ENCODE results near the gene SYNJ2. TPM values are rescaled to one million over a fixed set of nuclear protein-coding genes. Genes with fewer than 3 reads are reported as not detected.

SYNJ2 gene
- polyA plus RNA-seq, 1 donor from 2014 or later = 0.12 TPM

DNA sequence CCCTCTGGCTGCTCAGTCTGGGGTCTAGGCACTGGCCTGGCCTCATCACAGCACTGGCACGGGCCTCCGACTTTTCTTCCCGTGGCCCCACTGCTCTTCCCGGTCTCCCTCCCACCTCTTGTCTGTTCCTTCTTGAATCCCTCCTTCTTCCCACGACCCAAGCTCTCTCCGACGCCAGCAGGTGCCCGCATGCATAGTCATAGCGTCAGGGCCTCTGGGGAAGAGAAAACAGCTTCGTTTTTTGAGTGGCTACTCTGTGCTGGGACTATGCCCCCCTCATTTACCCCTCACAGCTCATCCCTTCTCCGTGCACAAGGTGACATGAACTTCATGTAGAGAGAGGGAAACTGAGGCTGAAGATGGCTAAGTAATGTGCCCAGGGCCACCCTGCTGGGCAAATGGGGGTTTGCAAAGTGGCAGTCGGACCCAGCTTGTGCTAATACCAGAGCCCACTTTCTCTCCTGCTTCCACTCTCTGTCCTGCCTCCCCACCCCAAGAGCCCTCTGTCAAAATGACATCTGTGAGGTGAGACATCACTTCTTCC lies 59.2 kb downstream of the SYNJ2 start:
- H3K79me2 ChIP-seq (replicated peaks; ENCODE audit: insufficient read depth, low read length) = no peaks in the 10 kb centered on the region
- TF ChIP-seq POLR2AphosphoS5 (IDR thresholded peaks at IDR 0.05) (no peak), TAF1 (IDR thresholded peaks at IDR 0.05; ENCODE audit: low read depth) (no peak), RAD21 (conservative IDR thresholded peaks at IDR 0.05) (no peak), EZH2 (IDR thresholded peaks at IDR 0.05; ENCODE audit: borderline replicate concordance, insufficient read depth, low read length, poor library complexity, severe bottlenecking) (no peak), SMC3 (conservative IDR thresholded peaks at IDR 0.05; ENCODE audit: poor library complexity) (no peak)
- H3K4me3 ChIP-seq (ENCODE audit: low read length) = no peak overlapping the region
- H3K27me3 ChIP-seq (ENCODE audit: insufficient read depth, low read depth, low read length) = no peaks in the 10 kb centered on the region
- H3K9me3 ChIP-seq (ENCODE audit: low read length) = no peaks in the 10 kb centered on the region
- H3K4me2 ChIP-seq (ENCODE audit: low read length) = no peak overlapping the region
- H3K9ac ChIP-seq (ENCODE audit: low read length) = no peak overlapping the region
- H3K9me2 ChIP-seq (ENCODE audit: insufficient read depth, low read length) = no peaks in the 10 kb centered on the region
- no peak overlapping the region for H2AFZ ChIP-seq (ENCODE audit: low read depth, low read length)
- no peaks in the 10 kb centered on the region for H4K20me1 ChIP-seq (ENCODE audit: insufficient read depth)
- no peaks in the 10 kb centered on the region for H3K36me3 ChIP-seq (ENCODE audit: insufficient read depth, low read length)
- no peaks in the 10 kb centered on the region for H3F3A ChIP-seq (ENCODE audit: insufficient read depth, low read length, poor library complexity, severe bottlenecking)
- no peak overlapping the region for H3K27ac ChIP-seq (ENCODE audit: low read length)

DNA sequence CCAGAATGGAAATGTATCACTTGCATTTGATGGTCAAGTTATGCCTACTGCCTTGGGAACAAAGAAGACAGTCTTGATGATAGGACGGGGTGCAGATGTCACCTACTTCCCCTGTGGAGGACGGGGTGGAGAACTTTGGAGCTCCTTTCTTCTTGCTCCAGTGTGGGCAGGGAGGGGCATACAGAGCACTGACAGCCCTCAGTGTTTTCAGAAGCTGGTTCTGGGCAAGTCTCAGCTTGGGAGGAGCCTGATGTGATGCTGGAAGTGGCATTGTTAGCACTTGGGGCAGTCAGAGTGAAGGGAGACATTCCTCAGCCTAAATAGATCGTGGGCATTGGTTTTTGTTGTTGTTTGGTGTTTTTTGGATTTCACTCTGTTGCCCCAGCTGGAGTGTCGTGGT lies 59.7 kb downstream of the SYNJ2 start:
- TF ChIP-seq EZH2 (IDR thresholded peaks at IDR 0.05; ENCODE audit: borderline replicate concordance, insufficient read depth, low read length, poor library complexity, severe bottlenecking) = no peak
- no peak for TF ChIP-seq TAF1 (IDR thresholded peaks at IDR 0.05; ENCODE audit: low read depth)
- TF ChIP-seq MXI1 (conservative IDR thresholded peaks at IDR 0.05; ENCODE audit: poor library complexity, severe bottlenecking) = no peak
- TF ChIP-seq EP300 (conservative IDR thresholded peaks at IDR 0.05; ENCODE audit: poor library complexity, severe bottlenecking) = no peak
- no peak for TF ChIP-seq RAD21 (conservative IDR thresholded peaks at IDR 0.05)
- TF ChIP-seq, protein P1, sequence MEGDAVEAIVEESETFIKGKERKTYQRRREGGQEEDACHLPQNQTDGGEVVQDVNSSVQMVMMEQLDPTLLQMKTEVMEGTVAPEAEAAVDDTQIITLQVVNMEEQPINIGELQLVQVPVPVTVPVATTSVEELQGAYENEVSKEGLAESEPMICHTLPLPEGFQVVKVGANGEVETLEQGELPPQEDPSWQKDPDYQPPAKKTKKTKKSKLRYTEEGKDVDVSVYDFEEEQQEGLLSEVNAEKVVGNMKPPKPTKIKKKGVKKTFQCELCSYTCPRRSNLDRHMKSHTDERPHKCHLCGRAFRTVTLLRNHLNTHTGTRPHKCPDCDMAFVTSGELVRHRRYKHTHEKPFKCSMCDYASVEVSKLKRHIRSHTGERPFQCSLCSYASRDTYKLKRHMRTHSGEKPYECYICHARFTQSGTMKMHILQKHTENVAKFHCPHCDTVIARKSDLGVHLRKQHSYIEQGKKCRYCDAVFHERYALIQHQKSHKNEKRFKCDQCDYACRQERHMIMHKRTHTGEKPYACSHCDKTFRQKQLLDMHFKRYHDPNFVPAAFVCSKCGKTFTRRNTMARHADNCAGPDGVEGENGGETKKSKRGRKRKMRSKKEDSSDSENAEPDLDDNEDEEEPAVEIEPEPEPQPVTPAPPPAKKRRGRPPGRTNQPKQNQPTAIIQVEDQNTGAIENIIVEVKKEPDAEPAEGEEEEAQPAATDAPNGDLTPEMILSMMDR (IDR thresholded peaks at IDR 0.05; ENCODE audit: poor library complexity, severe bottlenecking) = no peak
- no peak for TF ChIP-seq SMC3 (conservative IDR thresholded peaks at IDR 0.05; ENCODE audit: poor library complexity)
- TF ChIP-seq, protein P2, sequence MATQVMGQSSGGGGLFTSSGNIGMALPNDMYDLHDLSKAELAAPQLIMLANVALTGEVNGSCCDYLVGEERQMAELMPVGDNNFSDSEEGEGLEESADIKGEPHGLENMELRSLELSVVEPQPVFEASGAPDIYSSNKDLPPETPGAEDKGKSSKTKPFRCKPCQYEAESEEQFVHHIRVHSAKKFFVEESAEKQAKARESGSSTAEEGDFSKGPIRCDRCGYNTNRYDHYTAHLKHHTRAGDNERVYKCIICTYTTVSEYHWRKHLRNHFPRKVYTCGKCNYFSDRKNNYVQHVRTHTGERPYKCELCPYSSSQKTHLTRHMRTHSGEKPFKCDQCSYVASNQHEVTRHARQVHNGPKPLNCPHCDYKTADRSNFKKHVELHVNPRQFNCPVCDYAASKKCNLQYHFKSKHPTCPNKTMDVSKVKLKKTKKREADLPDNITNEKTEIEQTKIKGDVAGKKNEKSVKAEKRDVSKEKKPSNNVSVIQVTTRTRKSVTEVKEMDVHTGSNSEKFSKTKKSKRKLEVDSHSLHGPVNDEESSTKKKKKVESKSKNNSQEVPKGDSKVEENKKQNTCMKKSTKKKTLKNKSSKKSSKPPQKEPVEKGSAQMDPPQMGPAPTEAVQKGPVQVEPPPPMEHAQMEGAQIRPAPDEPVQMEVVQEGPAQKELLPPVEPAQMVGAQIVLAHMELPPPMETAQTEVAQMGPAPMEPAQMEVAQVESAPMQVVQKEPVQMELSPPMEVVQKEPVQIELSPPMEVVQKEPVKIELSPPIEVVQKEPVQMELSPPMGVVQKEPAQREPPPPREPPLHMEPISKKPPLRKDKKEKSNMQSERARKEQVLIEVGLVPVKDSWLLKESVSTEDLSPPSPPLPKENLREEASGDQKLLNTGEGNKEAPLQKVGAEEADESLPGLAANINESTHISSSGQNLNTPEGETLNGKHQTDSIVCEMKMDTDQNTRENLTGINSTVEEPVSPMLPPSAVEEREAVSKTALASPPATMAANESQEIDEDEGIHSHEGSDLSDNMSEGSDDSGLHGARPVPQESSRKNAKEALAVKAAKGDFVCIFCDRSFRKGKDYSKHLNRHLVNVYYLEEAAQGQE (IDR thresholded peaks at IDR 0.05; ENCODE audit: borderline replicate concordance) = no peak
- no peak for TF ChIP-seq POLR2AphosphoS5 (IDR thresholded peaks at IDR 0.05)
- Histone ChIP-seq H3K9ac (ENCODE audit: low read length) (no peak overlapping the region), H3K27me3 (ENCODE audit: insufficient read depth, low read depth, low read length) (no peaks in the 10 kb centered on the region), H3K27ac (ENCODE audit: low read length) (no peak overlapping the region), H3K4me3 (ENCODE audit: low read length) (no peak overlapping the region), H3K9me2 (ENCODE audit: insufficient read depth, low read length) (no peaks in the 10 kb centered on the region), H3F3A (ENCODE audit: insufficient read depth, low read length, poor library complexity, severe bottlenecking) (no peaks in the 10 kb centered on the region), H3K79me2 (replicated peaks; ENCODE audit: insufficient read depth, low read length) (no peaks in the 10 kb centered on the region), H3K36me3 (ENCODE audit: insufficient read depth, low read length) (no peaks in the 10 kb centered on the region), H4K20me1 (ENCODE audit: insufficient read depth) (no peaks in the 10 kb centered on the region), H2AFZ (ENCODE audit: low read depth, low read length) (no peak overlapping the region), H3K4me2 (ENCODE audit: low read length) (no peak overlapping the region), H3K9me3 (ENCODE audit: low read length) (no peaks in the 10 kb centered on the region)

Data from neural cell (in vitro differentiated cells).